Measurements from ENCODE around the gene COX6A1.
"Not testable (repeated sequence)": the region's sequence is repeated elsewhere in the genome, so short reads cannot be mapped to it uniquely, and the experiment has no call there.

The COX6A1 gene

DNA sequence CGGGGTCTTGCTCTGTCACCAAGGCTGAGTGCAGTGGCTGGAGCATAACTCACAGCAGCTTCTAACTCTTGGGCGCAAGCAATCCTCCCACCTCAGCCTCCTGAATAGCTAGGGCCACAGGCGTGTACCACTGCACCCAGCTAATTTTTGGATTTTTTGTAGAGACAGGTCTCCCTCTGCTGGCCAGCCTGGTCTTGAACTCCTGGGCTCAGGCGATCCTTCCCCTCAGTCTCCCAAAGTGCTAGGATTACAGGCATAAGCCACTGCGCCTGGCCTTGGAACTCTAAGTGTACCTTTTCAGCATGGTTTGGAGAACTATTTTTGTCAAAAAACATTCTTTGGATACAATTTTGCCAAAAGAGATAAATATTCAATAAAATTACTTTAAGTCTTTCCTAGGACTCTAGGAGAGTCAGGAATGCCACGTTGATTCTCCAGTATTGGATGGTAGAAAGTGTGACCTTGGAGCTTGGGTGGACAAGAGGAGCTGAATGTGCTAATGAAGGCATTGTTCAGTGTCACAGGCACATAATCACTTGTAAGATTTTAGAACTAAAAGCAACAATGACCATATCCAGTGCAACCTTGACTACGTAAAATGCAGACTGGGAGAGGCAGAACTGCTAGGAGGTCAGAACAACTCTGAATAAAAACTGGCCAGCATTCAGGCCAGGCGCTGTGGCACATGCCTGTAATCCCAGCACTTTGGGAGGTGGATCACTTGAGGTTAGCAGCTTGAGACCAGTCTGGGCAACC is 28.8 kb downstream of the COX6A1 start:
- in situ Hi-C loops (cut with MboI; ENCODE audit: low sequenced_read_pairs), result no loop called here

DNA sequence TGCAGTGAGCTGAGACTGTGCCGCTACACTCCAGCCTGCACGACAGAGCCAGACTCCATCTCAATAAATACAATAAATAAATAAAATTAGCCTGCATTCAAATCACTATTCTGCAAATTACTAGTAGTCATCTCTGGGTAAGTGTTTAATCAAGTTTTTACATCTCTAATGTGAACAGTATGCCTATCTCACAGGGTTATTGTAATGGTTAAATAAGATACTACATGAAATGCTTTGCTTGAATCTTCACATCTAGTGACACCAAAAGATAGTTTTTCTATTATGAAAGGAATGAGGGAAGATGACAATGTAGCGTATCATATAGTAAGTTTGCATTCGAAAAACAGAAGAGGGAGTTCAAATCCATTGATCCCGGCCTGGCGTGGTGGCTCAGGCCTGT is 29.5 kb downstream of the COX6A1 start:
- in situ Hi-C loops (cut with MboI; ENCODE audit: low sequenced_read_pairs), result no loop called here

DNA sequence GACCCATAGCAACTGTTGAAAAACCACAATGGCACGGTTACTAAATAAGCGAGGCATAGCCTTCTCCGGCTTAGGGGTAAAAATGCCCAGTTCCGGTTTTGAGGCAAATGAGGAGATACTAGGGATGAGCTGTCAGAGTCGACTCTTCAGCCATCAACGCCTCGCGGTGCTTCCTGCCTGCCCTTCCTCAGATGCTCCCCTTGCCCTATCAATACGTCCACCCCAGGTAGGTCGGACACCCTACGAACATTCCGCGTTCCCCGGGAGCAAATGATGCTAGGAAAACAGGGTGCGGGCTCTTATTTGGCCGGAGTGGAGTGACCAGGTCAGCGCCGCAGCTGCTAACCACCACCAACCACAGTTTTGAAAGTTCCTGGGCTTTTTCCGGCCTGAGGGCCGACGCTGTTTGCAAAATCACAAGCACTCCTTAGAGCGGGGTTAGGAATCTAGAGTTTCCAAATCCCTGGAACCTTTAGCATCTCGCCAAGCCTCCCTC is 30.5 kb downstream of the COX6A1 start:
- in situ Hi-C loops (cut with MboI; ENCODE audit: low sequenced_read_pairs), result no loop called here

DNA sequence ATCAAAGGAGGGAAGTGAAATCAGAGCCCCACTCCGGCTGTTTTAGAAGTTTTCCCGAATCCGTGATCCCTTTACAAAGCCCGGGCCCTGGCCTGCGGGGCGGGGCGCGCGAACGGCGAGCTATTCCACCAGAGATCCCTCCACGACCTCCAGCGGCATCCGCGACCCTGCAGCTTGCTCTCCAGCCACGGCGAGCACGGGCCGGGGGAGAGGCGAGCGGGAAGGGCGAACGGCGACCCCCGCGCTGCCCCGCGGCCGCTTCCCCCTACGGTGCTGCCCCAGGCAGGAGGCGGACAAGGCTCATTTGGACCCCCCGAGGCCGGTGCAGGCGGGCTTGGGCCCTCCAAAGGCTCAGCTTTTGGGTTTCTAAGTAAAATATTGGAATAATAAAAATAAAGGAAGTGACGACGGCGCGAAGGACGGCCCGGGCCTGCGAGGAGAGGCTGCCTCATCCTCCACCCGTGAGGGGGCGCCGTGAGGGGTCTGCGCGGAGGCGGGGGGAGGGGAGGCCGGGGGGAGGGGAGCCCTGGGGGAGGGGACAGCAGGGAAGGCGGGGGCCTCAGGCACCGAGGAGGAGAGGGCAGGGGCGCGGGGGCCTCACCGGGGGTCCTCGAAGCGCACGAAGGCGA is 31.0 kb downstream of the COX6A1 start:
- in situ Hi-C loops (cut with MboI; ENCODE audit: low sequenced_read_pairs), result no loop called here

DNA sequence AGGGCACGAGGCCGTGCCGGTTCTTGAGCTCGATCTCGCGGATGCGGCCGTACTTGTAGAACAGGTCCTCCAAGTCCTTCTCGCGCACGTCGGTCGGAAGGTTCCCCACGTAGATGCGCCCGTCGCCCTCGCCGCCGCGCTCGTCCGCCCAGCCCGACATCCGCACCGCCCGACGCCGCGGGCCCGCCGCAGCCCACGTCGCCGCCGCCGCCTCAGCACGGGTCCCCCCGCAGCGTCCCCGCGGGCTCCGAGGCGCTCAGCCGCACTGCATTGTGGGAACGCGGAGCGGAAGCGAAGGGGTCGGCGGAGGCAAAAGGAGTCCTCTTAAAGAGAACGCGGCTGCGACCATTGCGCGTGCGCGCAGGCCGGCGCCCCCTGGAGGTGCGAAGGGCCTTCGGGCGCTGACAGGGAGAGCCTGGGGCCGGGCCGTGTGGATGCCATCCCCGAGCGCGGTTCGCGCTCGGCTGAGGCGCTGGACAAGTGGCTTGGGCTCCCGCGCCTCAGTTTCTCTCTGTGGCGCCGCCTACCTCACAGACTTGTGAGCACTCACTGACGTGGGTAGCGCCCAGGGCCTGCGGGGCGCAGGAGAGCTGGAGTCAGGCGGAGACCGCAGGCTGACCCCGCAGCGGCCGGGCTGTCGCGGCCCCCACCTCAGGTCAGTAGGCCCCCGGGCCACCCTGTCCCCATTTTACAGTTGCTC is 31.7 kb downstream of the COX6A1 start, which contains the start of gene SRSF9:
Gene SRSF9 (minus strand): TSS at position 299 of the 700 bp plus-strand sequence. CDS start 139 bp downstream, at position 160.
- in situ Hi-C loops (cut with MboI; ENCODE audit: low sequenced_read_pairs), result no loop called here

DNA sequence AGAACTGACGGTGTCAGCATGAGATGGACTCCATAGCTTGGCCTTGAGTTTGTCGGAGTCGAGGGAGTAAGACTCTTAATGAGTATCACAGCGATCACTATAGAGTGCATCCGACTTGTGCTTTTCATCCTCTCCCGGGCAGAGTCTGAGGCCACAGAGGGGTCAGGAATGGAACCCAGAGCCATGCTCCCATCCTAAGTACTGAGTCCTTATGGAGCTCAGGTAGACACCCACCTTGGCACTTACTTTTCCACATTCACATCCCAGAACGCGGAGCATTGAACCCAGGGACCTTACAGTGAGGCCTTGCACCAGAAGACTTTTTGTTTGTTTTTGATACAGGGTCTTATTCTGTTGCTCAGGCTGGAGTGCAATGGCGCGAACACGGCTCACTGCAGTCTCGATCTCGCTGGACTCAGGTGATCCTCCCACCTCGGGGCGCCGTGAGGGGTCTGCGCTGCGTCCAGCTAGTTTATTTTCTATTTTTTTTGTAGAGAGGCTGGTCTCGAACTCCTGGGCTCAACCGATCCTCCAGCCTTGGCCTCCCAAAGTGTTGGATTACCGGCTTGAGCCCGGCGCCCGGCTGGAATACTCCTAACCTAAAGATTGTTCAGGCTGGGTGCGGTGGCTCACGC is 32.4 kb downstream of the COX6A1 start:
- in situ Hi-C loops (cut with MboI; ENCODE audit: low sequenced_read_pairs), result no loop called here

DNA sequence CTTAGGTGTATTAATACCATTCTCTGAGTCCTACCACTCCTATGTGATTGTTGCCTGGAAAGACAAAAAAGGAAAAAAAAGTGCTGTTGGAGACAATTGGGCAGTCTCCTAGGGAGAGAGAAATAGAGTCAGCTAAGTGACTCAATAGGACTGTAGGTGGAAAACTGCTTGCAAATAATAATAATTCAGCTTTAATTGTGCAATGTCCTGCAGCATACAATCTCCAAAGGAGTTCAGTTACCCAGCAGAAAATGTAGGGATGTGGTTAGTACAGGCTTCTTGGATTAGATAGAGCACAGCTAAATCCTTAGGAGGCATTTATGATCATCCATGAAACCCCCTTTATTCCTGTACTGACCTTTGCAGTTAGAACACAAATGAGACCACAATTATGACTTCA is 34.6 kb downstream of the COX6A1 start:
- in situ Hi-C loops (cut with MboI; ENCODE audit: low sequenced_read_pairs), result no loop called here

DNA sequence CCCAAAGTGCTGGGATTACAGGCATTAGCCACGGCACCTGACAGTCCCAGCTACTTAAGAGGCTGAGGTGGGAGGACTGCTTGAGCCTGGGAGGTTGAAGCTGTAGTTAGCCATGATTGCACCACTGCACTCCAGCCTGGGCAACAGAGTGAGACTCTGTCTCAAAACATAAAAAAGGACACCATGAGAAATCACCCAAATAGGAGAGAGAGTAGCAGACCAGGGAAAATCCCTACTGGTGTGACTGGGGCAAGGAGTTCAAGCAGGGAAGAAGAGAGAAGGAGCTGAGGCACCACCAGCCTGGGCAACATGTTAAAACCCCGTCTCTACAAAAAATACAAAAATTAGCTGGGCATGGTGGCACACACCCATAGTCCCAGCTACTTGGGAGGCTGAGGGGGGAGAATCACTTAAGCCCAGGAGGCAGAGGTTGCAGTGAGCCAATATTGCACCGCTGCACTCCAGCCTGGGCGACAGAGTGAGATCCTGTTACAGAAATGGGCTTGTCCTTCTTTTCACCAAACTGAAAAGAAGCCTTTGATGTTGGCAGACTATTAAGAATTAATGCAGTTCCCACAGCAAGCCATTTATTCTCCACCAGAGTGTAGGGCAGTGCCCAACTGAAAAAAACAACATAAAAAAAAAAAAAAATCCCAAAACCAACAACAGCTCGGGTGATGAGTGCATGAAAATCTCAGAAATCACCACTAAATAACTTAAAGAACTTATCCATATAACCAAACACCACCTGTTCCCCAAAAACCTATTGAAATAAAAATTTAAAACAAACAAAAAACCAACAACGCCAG is 36.1 kb downstream of the COX6A1 start:
- in situ Hi-C loops (cut with MboI; ENCODE audit: low sequenced_read_pairs), result no loop called here

DNA sequence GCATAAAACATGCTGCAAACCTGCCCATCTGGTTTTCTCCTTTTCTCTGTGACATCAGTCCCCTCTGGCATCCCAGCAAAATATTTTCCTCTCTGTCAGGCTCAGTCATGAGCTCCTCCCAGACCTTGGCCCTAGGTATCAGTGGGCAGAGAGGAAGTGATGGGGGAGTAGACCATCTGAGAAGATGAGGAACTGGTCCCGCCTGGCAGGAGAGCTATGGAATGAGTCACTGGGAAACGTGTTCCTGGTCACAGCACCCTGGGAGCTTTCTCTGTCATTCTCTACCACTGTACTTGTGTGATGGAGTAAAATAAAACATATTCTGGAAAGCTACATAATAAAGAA is 36.7 kb downstream of the COX6A1 start:
- in situ Hi-C loops (cut with MboI; ENCODE audit: low sequenced_read_pairs), result no loop called here

DNA sequence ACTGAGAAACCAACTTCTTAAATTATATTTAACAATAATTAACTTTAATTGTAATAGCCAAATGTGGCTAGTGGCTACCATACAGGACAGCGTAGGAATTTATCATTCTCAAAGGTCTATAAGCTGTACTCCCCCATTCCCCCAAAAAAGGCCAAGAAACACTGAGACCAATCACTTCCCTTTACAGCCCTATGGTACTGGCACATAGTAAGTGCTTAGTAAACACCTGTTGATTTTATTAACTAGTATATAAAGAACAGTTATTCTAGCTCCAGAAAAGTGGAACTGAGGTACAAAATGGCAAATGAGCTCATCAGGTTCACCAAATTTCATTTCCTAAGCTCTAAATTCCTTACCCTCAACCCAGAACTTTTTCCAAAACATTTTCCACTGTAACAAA is 37.7 kb downstream of the COX6A1 start:
- in situ Hi-C loops (cut with MboI; ENCODE audit: low sequenced_read_pairs), result no loop called here

DNA sequence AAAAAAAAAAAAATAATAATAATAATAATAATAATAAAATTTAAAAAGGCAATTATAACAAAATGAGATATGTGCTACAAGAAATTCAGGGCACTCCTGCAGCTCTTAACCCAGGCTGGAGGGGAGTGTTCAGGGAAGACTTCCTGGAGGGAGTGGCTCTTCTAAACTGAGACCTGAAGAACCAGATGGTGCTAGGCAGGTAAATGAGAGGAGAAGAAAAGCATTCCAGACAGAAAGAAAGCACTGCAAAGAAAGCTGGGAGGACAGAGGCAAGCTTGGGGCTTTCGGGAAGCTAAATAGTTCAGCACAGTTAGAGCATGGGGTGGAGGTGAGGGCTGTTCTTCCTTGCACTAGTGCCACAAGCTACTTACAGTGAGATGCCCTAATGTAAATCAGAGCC is 41.5 kb downstream of the COX6A1 start:
- in situ Hi-C loops (cut with MboI; ENCODE audit: low sequenced_read_pairs), result no loop called here

DNA sequence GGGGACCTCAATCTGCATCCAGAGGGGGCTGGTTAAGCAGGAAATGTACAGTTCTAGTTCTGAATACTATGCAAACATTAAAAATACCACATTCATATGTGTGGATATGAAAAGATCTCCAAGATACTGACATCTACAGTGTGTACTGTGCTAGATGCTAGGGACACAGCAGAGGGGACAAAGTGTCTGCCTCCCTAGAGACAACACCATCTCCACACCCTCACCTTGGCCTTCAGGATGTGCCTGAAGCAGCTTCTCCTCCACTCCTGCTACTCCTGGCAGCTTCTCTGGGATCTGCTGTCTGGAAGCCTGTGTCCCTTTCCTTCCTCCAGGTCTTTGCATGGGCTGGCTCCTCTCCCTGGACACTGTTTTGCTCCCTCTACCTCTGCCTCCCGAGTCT is 42.3 kb downstream of the COX6A1 start:
- in situ Hi-C loops (cut with MboI; ENCODE audit: low sequenced_read_pairs), result no loop called here

DNA sequence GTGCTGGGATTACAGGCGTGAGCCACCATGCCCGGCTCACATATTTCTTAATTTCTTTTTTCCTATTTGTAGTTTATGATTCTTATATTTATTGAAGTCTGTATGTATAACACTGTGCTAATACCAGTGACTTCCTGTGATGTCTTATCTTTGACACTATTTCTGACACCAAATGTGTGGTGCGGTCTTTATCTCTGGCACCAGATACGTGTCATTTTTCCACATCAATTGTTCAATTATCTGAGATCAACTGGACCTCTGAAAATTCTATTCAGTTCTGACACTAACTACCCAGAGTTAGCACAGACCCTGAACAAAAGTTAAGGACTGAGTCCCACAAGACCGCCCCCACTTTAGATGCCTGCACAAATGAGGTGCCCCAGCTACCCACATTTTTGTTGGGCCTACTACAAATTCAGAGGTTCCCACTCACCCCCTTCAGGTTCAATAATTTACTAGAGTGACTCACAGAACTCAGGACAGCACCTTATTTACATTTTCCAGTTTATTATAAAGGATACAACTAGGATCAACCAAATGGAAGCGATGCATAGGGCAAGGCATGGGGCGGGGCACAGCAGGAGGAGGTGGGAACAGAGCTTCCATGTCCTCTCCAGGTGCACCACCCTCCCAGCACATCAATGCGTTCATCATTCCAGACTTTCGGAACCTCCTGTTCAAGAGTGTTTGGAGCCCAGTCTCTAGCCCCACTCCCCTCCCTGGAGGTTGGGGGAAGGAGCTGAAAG is 43.3 kb downstream of the COX6A1 start:
- in situ Hi-C loops (cut with MboI; ENCODE audit: low sequenced_read_pairs), result no loop called here

DNA sequence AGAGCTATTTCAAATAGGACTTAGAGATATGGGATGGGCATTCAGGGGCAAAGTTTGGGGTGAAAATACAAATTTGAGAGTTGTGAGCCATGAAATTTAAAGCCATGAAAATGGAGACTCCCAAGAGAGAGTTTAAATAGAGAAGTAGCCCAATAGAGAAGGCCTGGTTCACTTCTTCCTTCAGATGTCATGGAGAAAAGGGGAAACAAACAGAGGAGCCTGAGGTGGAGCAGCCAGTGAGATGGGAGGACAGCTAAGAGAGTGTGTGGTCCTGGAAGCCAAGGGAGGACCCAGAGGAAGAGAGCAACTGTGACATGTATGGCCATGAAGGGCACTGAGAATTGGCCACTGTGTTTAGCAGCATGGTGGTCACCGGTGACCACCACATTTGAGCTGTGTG is 45.7 kb downstream of the COX6A1 start:
- in situ Hi-C loops (cut with MboI; ENCODE audit: low sequenced_read_pairs), result no loop called here

DNA sequence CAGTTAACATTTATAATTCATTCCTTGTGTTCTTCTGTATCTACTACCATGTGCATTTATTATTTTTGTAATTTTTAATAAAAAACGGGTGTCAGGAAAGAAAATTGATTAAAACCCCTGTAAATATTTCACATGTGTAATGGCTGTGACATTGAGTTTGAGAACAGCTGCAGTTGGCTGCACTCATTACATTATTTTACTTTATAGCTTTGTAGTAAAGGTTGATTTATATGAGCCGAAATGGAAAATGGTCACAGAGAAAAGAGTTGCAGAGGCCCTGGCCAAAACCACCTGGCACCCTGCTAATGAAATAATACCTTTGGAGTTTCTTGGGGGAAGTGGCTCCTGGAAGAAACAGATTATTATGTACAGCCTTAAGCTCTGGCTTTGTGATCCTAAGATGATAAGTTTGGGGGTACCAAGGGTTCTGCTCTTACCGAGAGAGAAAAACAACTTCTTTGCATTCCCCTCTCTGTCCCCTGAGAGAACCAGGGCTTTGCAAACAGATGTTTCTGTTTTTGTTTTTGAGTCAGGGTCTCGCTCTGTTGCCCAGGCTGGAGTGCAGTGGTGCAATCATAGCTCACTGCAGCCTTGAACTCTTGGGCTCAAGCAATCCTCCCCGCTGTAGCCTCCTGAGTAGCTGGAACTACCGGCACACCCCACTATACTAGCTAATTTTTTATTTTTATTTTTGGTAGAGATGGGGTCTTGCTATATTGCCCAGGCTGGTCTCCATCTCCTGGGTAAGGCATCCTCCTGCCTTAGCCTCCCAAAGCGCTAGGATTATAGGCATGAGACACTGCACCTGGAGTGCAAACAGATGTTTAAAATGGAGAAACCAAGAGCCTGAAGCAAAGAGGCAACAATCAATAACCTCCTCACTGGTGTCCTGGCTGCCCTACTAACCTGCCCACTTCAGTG is 48.3 kb downstream of the COX6A1 start:
- in situ Hi-C loops (cut with MboI; ENCODE audit: low sequenced_read_pairs), result no loop called here

DNA sequence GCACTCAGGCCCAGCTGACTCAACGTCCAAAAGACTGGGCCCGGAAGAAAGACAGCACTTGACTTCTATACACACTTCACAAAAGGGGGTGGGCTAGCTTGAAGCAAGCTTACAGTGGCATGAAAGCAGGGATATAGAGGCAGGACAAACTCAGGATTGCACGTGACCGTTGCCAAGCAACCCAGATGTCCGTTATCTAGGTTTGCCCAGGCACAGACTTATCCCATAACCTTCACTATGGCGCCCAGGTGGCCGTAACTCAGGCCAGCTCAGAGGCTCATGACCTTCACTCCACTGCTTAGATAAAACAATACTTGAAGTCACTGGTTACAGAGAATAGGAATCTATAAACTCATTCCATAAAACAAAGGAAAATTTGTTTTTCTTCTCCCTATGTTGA is 49.6 kb downstream of the COX6A1 start:
- in situ Hi-C loops (cut with MboI; ENCODE audit: low sequenced_read_pairs), result not testable (repeated sequence)

DNA sequence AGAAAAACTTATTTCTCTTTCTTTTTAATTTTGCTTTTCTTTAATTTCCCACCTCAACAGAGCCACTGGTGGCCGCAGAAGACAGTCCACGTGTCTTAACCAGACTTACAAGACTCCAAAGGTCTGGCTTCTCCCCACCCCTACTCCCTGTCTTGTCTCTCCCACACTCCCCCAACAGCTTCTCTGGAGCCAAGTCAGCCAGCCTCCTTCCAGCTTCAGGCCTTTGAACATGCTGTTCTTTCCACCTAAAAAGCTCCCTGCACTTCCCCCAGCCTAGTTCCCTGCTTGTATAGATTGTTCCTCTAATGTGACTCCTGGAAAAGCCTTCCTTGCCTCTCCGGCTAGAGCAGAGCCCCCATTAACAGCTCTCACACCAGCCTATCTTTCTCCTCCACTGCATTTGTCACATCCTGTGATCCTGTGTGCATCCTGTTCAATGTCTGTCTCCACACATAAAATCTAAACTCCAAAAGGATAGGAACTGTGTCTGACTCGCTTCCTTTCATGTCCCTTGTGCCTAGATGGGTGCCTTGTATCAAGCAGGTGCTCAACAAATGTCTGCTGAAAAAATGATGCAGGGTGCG is 50.2 kb downstream of the COX6A1 start:
- in situ Hi-C loops (cut with MboI; ENCODE audit: low sequenced_read_pairs), result no loop called here

DNA sequence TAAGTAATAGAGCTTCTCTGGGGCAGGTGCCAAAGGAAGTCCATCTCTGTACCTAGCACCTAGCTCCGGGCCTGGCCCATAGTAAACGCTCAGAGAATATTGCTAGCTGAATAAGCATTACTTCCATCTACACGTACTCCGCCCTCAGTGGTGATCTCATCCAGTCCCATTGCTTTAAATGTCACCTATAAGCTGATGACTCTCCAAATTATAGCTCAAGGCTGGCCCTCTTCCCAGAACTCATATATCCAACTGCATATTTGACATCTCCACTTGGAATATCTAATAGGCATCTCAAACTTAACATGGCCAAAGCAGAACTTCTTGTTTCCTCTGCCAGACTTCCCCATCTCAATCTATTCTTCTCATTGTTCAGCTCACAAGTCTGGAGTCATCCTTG is 51.1 kb downstream of the COX6A1 start:
- in situ Hi-C loops (cut with MboI; ENCODE audit: low sequenced_read_pairs), result no loop called here

DNA sequence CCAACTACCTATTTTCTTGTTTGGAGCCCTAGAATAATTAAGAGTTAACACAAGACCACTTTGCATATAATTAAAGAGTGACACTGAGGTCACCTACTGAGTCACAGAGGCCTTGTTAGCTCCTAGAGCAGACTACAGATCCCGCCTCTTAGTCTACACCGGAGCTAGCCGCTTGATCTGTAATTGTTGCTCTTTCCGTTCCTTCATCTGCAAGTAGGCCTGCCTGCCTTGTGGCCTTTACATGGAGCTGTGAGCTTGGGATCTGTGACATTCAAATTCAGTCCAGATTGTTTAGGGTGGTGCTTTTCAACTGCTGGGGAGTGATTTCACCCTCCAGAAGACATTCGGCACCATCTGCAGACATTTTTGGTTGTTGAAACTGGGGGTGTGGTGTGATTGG is 52.4 kb downstream of the COX6A1 start:
- in situ Hi-C loops (cut with MboI; ENCODE audit: low sequenced_read_pairs), result no loop called here
